Astrocyte of the spinal cord (primary cell): ENCODE results near the gene BPI.

Experiments
- DNase-seq: peaks from one replicate; pipeline ENCODE4 v3.0.0; 2011; ENCODE audit warnings: low read depth, low spot score
- H3K4me3 ChIP-seq: 2 replicates; pipeline ENCODE4 v1.5.1; 2011; ENCODE audit warnings: low read depth, mild to moderate bottlenecking, low read length, moderate library complexity
- in situ Hi-C: cut with HindIII; loops from 2 replicates; pipeline ENCODE4 v1.10.0; 2017; ENCODE audit warnings: low sequenced_read_pairs
- TF ChIP-seq, protein P1 (sequence below): IDR thresholded peaks from 2 replicates; pipeline ENCODE4 v1.5.1; 2012; ENCODE audit warnings: low read depth, mild to moderate bottlenecking, low read length, inconsistent platforms

BPI gene

DNA sequence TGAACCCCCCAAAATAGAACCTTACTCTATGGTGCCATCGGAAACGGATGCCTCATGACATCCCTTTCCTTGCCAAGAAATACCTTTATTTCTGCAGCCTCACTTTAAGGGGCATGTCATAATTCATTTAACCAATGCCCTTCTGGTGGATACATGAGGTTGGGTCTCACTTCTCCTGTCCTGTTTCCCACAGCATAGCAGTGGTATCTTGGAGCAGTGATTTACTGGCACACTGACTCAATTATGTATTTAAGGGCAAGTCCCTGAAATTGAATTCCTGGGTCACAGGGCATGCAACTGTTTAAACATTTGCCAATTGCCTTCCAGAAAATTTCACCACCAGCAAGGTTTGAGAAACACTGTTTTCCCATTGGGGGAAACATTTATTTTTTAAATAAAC, 41.7 kb downstream of the BPI start:
- H3K4me3 ChIP-seq: no peak overlapping the region
- DNase-seq: no peak
- in situ Hi-C loops: no loop called here
- TF ChIP-seq, protein P1, sequence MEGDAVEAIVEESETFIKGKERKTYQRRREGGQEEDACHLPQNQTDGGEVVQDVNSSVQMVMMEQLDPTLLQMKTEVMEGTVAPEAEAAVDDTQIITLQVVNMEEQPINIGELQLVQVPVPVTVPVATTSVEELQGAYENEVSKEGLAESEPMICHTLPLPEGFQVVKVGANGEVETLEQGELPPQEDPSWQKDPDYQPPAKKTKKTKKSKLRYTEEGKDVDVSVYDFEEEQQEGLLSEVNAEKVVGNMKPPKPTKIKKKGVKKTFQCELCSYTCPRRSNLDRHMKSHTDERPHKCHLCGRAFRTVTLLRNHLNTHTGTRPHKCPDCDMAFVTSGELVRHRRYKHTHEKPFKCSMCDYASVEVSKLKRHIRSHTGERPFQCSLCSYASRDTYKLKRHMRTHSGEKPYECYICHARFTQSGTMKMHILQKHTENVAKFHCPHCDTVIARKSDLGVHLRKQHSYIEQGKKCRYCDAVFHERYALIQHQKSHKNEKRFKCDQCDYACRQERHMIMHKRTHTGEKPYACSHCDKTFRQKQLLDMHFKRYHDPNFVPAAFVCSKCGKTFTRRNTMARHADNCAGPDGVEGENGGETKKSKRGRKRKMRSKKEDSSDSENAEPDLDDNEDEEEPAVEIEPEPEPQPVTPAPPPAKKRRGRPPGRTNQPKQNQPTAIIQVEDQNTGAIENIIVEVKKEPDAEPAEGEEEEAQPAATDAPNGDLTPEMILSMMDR: no peak

DNA sequence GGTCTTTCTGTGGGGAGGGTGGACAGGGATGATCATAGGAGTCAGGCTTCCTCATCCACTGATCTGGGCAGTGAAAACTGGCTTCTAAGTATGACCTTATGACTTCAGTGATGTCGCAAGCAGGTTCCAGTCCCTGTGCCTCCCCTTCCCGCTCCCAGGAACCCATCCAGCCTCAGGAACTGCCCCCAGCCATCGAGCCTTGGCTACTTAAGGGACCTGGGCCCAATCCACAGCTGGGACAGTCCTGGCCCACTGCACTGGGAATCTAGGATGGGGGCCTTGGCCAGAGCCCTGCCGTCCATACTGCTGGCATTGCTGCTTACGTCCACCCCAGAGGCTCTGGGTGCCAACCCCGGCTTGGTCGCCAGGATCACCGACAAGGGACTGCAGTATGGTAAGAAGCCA, 42.3 kb downstream of the BPI start, which contains the start of gene LBP:
LBP (plus strand) TSS at position 236 of the 405 bp plus-strand sequence; CDS start at position 271, 35 bp downstream.
- TF ChIP-seq, protein P1: no peak
- in situ Hi-C loops: no loop called here
- no peak within 1 kb of the TSS for H3K4me3 ChIP-seq
- no peak for DNase-seq

DNA sequence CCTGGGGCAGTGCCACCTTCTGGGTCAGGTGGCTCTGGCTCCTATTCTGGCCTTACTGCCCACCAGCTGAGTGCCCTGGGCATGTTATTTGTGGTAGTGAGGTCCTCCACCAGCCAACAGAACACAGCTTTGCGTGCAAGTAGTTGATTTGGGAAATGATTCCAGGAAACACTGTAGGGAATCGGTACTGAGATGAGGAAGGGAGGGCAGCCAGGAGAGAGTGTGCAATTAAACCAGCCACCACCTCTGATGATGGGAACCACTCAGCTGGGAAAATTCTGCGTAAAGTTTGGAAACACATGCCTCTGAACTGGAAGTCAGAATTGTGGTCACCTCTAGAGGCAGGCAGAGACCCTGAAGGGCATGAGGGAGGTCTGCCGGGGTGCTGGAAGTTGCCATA, 42.8 kb downstream of the BPI start:
- no peak overlapping the region for H3K4me3 ChIP-seq
- in situ Hi-C loops: no loop called here
- no peak for DNase-seq
- TF ChIP-seq, protein P1: no peak

DNA sequence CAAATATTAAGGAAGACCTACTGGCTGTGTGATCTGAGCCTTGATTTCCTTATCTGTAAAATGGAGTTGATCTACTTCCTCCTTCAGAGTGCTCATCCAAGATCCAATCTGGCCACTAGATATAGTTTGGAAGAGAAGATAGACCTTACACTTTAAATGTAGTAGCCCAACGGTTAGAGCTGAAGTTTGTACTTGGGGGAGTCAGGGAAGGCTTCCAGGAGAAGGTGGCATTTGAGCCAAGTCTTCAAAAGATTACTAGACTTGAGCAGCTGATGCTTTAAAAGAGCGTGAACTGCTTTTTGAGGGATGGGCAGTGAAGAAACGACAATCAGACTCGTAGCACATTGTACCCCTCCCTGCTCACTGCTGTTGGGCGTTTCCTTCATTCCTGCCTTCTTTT, 45.9 kb downstream of the BPI start:
- in situ Hi-C loops: no loop called here
- TF ChIP-seq, protein P1: no peak
- no peak for DNase-seq
- H3K4me3 ChIP-seq: no peak overlapping the region

DNA sequence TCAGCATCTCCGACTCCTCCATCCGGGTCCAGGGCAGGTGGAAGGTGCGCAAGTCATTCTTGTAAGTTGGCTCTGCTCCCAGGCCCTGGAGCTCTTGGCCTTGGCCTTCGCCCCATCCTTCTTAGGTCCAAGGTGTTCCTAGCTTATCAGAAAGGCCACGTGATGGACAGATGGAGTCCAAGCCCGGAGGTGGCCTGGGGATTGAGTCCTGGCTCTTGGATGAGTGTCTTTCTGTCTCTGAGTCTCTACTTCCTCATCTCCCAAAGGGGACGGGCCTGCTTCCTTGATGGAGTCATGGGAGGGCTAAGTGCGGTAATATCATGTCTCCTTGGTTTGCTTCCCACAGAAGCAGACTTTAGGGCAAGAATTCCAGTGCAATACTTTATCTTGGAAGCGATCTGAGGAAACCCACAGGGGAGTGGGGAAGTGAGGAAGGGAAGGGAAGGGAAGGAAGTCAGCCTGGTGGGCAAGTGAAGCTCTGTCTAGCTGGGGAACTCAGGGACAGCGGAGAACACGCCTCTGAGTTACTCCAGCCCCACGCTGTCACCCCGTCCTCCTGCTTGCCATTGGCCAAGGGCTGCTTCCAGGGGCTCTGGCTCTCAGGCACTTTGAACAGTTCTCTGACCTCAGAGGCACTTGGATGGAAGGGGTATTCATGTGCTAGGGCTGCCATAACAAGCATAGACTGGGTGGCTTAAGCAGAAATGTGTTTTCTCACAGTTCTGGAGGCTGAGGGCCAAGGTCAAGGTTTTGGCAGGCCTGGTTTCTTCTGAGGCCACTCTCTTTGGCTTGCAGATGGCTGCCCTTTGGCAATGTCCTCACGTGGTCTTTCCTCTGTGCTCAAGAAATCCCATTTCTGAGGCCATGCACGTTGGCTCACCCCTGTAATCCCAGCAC, 47.2 kb downstream of the BPI start:
- in situ Hi-C loops: no loop called here
- no peak for DNase-seq
- TF ChIP-seq, protein P1: no peak
- no peak overlapping the region for H3K4me3 ChIP-seq

DNA sequence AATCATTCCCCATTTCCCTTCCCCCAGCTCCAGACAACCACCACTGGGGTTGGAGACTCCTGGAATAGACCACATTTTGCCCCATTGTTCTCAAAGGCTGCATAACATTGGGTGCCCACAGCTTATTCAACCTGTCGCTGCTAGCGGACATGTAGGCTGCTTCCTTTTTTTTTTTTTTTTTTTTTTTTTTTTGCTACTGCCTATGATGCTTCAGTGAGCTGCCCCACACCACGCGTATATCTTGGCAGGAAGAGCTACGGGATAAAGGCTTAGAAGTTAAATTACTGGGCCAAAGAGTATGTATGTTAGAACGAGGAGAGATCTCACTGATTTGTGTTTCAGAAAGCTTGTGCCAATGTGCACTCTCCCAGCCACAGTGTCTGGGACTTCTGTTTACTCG, 49.4 kb downstream of the BPI start:
- in situ Hi-C loops: no loop called here
- TF ChIP-seq, protein P1: no peak
- no peak overlapping the region for H3K4me3 ChIP-seq
- DNase-seq: no peak
